Activated CD8-positive, alpha-beta T cell treated with anti-CD3 and anti-CD28 coated beads for 36 hours (primary cell): ENCODE data around the gene CYB5A. TPM values are rescaled to one million over a fixed set of nuclear protein-coding genes. Genes with fewer than 3 reads are reported as not detected.
A peak's percentile ranks its signal among the peaks of the same experiment; 100 is the strongest.
"Not testable (repeated sequence)": the region's sequence is repeated elsewhere in the genome, so short reads cannot be mapped to it uniquely, and the experiment has no call there.

Experiments
- ATAC-seq: fragments of 200-7000 bp; cut with Tn5 transposase; one replicate; pipeline ENCODE4 v1.10.0; 2021; ENCODE audit warnings: mild to moderate bottlenecking, moderate library complexity
- CTCF ChIA-PET: fragments of 350-600 bp; sonication (Branson Sonifier 250); formaldehyde crosslinking; loops from one replicate; lab custom pipeline; 2021; ENCODE audit warnings: antibody characterized with exemption; lab: Charles Lee
- POLR2A ChIA-PET: fragments of 350-600 bp; sonication (Branson Sonifier 250); formaldehyde crosslinking; loops from one replicate; lab custom pipeline; 2021; ENCODE audit warnings: antibody characterized with exemption; lab: Charles Lee
- DNase-seq: peaks from one replicate; pipeline ENCODE4 v3.0.0-alpha.2; 2020
- H3K27ac Mint-ChIP-seq: one replicate; pipeline ENCODE4 v1.8.0; 2021; ENCODE audit warnings: mild to moderate bottlenecking, mixed read lengths
- H3K27me3 Mint-ChIP-seq: one replicate; pipeline ENCODE4 v1.8.0; 2021; ENCODE audit warnings: mixed read lengths
- H3K36me3 Mint-ChIP-seq: one replicate; pipeline ENCODE4 v1.8.0; 2021; ENCODE audit warnings: low read depth, mixed read lengths
- H3K4me1 Mint-ChIP-seq: one replicate; pipeline ENCODE4 v1.8.0; 2021; ENCODE audit warnings: low read depth, mixed read lengths
- H3K4me3 Mint-ChIP-seq: one replicate; pipeline ENCODE4 v1.8.0; 2021; ENCODE audit warnings: mild to moderate bottlenecking, moderate library complexity, mixed read lengths
- H3K9me3 Mint-ChIP-seq: one replicate; pipeline ENCODE4 v1.8.0; 2021; ENCODE audit warnings: mixed read lengths
- intact Hi-C: fragments of 100-400 bp; cut with micrococcal nuclease; formaldehyde crosslinking; loops from one replicate; pipeline ENCODE4 v1.10.0; 2022
- total RNA-seq, 2 experiments: library from RNA; stranded (reverse); gene quantifications; one replicate each; pipeline ENCODE4 v1.2.3, GENCODE V29; 2021
- TF ChIP-seq, protein P1 (sequence below): fragments of 200-600 bp; IDR thresholded peaks from one replicate; pipeline ENCODE4 v1.8.0; 2022; ENCODE audit warnings: antibody characterized with exemption, mild to moderate bottlenecking

The CYB5A gene
- total RNA-seq, 2 experiments from 2014 or later: 60.2 to 62.4 TPM

DNA sequence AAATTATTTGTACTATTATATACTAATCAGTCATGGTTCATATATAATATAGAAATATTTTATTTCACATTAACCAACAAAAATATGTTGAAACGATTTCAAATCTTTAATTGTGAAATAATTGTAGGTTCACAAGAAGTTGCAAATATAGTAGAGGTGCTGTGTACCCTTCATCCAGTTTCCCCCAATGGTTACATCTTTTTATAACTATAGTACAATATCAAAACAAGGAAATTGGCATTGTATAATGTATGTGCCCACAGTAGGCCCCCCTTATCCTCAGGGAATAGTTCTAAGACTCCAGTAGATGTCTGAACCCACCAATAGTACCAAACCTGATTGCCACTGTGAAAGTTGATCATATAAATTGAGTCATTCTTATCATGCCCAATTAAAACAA, 7.4 kb upstream of the CYB5A start:
- Mint-ChIP-seq H3K36me3 (no peaks in the 10 kb centered on the region), H3K27me3 (peaks cover 3% of the 10 kb centered on the region), H3K27ac (no peak overlapping the region), H3K9me3 (no peaks in the 10 kb centered on the region), H3K4me3 (no peak overlapping the region), H3K4me1 (no peaks in the 10 kb centered on the region)
- ChIA-PET CTCF (interaction anchor here (1.0 kb wide), 1 partner anchor 50 kb away, joined by 3 read pairs; no protein-coding TSS in a partner anchor), POLR2A (no interaction called here)
- intact Hi-C loops: no loop called here
- no peak for ATAC-seq
- DNase-seq: no peak
- TF ChIP-seq, protein P1, sequence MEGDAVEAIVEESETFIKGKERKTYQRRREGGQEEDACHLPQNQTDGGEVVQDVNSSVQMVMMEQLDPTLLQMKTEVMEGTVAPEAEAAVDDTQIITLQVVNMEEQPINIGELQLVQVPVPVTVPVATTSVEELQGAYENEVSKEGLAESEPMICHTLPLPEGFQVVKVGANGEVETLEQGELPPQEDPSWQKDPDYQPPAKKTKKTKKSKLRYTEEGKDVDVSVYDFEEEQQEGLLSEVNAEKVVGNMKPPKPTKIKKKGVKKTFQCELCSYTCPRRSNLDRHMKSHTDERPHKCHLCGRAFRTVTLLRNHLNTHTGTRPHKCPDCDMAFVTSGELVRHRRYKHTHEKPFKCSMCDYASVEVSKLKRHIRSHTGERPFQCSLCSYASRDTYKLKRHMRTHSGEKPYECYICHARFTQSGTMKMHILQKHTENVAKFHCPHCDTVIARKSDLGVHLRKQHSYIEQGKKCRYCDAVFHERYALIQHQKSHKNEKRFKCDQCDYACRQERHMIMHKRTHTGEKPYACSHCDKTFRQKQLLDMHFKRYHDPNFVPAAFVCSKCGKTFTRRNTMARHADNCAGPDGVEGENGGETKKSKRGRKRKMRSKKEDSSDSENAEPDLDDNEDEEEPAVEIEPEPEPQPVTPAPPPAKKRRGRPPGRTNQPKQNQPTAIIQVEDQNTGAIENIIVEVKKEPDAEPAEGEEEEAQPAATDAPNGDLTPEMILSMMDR: no peak

DNA sequence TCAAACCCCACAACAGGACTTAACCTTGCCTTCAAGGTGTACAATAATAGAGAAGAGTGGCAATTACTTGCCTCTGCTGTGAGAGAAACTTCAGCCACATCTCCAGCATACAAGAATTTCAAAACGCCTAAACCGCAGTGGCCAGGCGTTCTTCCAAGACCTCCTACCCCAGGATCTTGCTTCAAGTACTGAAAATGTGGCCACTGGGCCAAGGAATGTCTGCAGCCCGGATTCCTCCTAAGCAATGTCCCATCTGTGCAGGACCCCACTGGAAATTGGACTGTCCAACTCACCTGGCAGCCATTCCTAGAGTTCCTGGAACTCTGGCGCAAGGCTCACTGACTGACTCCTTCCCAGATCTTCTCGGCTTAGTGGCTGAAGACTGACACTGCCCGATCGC, 2.8 kb upstream of the CYB5A start:
- H3K4me3 Mint-ChIP-seq: no peak overlapping the region
- TF ChIP-seq, protein P1: no peak
- no peaks in the 10 kb centered on the region for H3K9me3 Mint-ChIP-seq
- H3K27me3 Mint-ChIP-seq: no peaks in the 10 kb centered on the region
- intact Hi-C loops: no loop called here
- H3K27ac Mint-ChIP-seq: no peak overlapping the region
- peaks cover 14% of the 10 kb centered on the region for H3K4me1 Mint-ChIP-seq
- POLR2A ChIA-PET: interaction anchor here (1.6 kb wide), 1 partner anchor 10 kb away, joined by 3 read pairs; no protein-coding TSS in a partner anchor
- peaks cover 2% of the 10 kb centered on the region for H3K36me3 Mint-ChIP-seq
- DNase-seq: no peak
- ATAC-seq: no peak
- CTCF ChIA-PET: interaction anchor here (2.2 kb wide), 1 partner anchor 48 kb away, joined by 5 read pairs; no protein-coding TSS in a partner anchor

DNA sequence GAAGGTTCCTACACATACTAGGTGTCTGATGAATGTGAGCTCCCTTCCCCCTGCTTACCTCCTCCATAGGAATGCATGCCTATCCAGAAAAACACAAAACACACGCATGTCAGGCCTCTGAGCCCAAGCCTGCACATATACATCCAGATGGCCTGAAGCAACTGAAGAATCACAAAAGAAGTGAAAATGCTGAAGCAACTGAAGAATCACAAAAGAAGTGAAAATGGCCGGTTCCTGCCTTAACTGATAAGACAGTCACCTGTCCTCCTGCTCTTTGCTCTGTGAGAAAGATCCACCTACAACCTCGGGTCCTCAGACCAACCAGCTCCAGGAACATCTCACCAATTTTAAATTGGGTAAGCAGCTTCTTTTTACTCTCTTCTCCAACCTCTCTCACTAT, 1.2 kb upstream of the CYB5A start:
- intact Hi-C loops, H3K27me3 Mint-ChIP-seq, DNase-seq, H3K9me3 Mint-ChIP-seq, H3K27ac Mint-ChIP-seq, H3K36me3 Mint-ChIP-seq, POLR2A ChIA-PET, ATAC-seq: not testable (repeated sequence)
- CTCF ChIA-PET: interaction anchor here (0.9 to 2.2 kb wide), 2 partner anchors 13 to 49 kb away, joined by 4 to 5 read pairs; no protein-coding TSS in a partner anchor
- Mint-ChIP-seq H3K4me3 (peak overlapping the region; percentile 94), H3K4me1 (peaks cover 14% of the 10 kb centered on the region)

DNA sequence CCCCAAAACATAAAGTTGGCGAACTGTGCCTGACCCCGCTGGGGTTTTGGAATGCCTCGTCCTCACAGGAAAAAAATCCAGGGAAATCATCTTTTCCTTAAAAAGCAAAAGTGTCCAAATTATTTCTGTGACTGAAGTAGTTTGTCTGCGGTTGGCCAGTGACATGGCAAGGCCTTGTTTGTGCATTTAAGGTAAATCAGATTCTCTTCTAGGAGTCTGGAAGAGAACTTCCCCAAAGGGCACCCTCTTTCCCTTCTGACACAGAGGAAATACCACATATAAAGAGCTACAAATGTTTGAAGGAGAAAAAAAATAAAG, 737 bp upstream of the CYB5A start:
- ATAC-seq (no peak), DNase-seq (no peak)
- Mint-ChIP-seq H3K9me3 (no peaks in the 10 kb centered on the region), H3K27ac (peak overlapping the region; percentile 88), H3K27me3 (no peaks in the 10 kb centered on the region), H3K4me3 (peak overlapping the region; percentile 94), H3K36me3 (peaks cover 2% of the 10 kb centered on the region), H3K4me1 (peaks cover 18% of the 10 kb centered on the region)
- intact Hi-C loops: no loop called here
- TF ChIP-seq, protein P1: no peak
- CTCF ChIA-PET: interaction anchor here (0.9 to 2.2 kb wide), 2 partner anchors 13 to 50 kb away, joined by 4 to 5 read pairs; no protein-coding TSS in a partner anchor
- POLR2A ChIA-PET: no interaction called here

DNA sequence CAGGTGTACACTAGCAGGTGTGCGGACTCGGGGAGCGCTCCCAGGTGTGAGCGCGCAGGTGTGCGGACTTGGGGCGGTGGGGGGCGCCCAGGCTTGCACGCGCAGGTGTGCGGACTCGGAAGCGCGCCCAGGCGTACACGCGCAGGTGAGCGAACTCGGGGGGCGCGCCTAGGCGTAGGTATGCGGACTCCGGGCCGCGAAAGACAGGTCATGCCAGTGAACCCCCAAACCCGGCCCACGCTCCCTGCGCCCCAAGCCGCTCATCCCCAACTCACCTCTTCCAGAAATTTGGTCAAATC, 342 bp downstream of the CYB5A start:
- TF ChIP-seq, protein P1: no peak
- ChIA-PET POLR2A (no interaction called here), CTCF (no interaction called here)
- Mint-ChIP-seq H3K27me3 (no peaks in the 10 kb centered on the region), H3K27ac (peak overlapping the region; percentile 90), H3K36me3 (peaks cover 2% of the 10 kb centered on the region), H3K4me3 (peak overlapping the region; percentile 94), H3K4me1 (peaks cover 21% of the 10 kb centered on the region), H3K9me3 (no peaks in the 10 kb centered on the region)
- DNase-seq: no peak
- intact Hi-C loops: no loop called here
- no peak for ATAC-seq
